GM12878 (cell line): ENCODE data around the gene FANCE. TPM values are rescaled to one million over a fixed set of nuclear protein-coding genes. Genes with fewer than 3 reads are reported as not detected.

Experiments used
- ATAC-seq: fragments of 200-7000 bp; cut with Tn5 transposase; 3 replicates; pipeline ENCODE4 v1.9.1; 2020; ENCODE audit warnings: mild to moderate bottlenecking, moderate library complexity
- BruUV-seq: library from RNA; stranded (reverse); fragments of 400-500 nt; replicated peaks from 2 replicates; lab custom pipeline; 2021; lab: Mats Ljungman, UMichigan
- CTCF ChIA-PET: fragments of 300-600 bp; sonication (Branson Sonifier 250); formaldehyde crosslinking; extraction: SDS; loops from one replicate; lab custom pipeline; 2021; ENCODE audit warnings: inconsistent platforms; lab: Yijun Ruan, JAX
- POLR2A ChIA-PET: fragments of 350-600 bp; formaldehyde crosslinking; extraction: SDS; loops from one replicate; lab custom pipeline; 2021; ENCODE audit warnings: inconsistent platforms; lab: Charles Lee
- RAD21 ChIA-PET: fragments of 300-600 bp; sonication (Branson Sonifier 250); formaldehyde crosslinking; loops from one replicate; lab custom pipeline; 2023; ENCODE audit warnings: antibody characterized with exemption; ENCODE audit not compliant: unreplicated experiment; lab: Charles Lee
- SMC1A ChIA-PET: fragments of 300-600 bp; sonication (Branson Sonifier 250); formaldehyde crosslinking; loops from one replicate; lab custom pipeline; 2023; ENCODE audit not compliant: unreplicated experiment, uncharacterized antibody; lab: Charles Lee
- DNase-seq: peaks from one replicate; pipeline ENCODE4 v3.0.0-alpha.2; 2011; ENCODE audit warnings: low read depth, low spot score
- FAIRE-seq: peaks from 3 replicates; lab custom pipeline; 2011; peaks lifted over from hg19 to GRCh38; lab: Jason Lieb, UNC
- H2AFZ ChIP-seq: 2 replicates; pipeline ENCODE4 v1.6.0; 2011; ENCODE audit warnings: low read depth, low read length, control low read depth; ENCODE audit not compliant: control insufficient read depth
- H3K27ac ChIP-seq: 2 replicates; pipeline ENCODE4 v1.5.1; 2011; ENCODE audit warnings: control low read depth; ENCODE audit not compliant: control insufficient read depth, insufficient read depth
- H3K27me3 ChIP-seq, 2 experiments: replicated peaks in 1 of 2; 2 replicates each; pipeline versions ENCODE4 v1.6.0 to v1.6.1; 2011; ENCODE audit warnings: low read length in 1 of 2; ENCODE audit not compliant: control insufficient read depth in 2 of 2, insufficient read depth in 2 of 2
- H3K36me3 ChIP-seq, 2 experiments: 2 replicates each; pipeline ENCODE4 v1.5.1; 2011; ENCODE audit warnings: low read length in 1 of 2; ENCODE audit not compliant: control insufficient read depth in 2 of 2, insufficient read depth in 2 of 2
- H3K4me1 ChIP-seq: 2 replicates; pipeline ENCODE4 v1.6.1; 2011; ENCODE audit warnings: mild to moderate bottlenecking, low read length, moderate library complexity, mixed read lengths; ENCODE audit not compliant: control insufficient read depth, insufficient read depth
- H3K4me2 ChIP-seq: 2 replicates; pipeline ENCODE4 v1.6.0; 2011; ENCODE audit warnings: control low read depth; ENCODE audit not compliant: control insufficient read depth, insufficient read depth
- H3K4me3 ChIP-seq: fragments of 200-600 bp; sonication (generic); 2 replicates; pipeline ENCODE4 v1.5.1; 2016
- H3K79me2 ChIP-seq: 2 replicates; pipeline ENCODE4 v1.6.0; 2011; ENCODE audit warnings: low read length; ENCODE audit not compliant: control insufficient read depth, insufficient read depth
- H3K9ac ChIP-seq: 2 replicates; pipeline ENCODE4 v1.8.0; 2011; ENCODE audit warnings: low read length, control low read depth, mixed read lengths; ENCODE audit not compliant: control insufficient read depth, insufficient read depth
- H3K9me3 ChIP-seq: replicated peaks from 3 replicates; pipeline ENCODE4 v1.5.1; 2011; ENCODE audit warnings: mild to moderate bottlenecking, low read length; ENCODE audit not compliant: control insufficient read depth, insufficient read depth
- H4K20me1 ChIP-seq: 2 replicates; pipeline ENCODE4 v1.6.0; 2011; ENCODE audit not compliant: control insufficient read depth, insufficient read depth
- HCFC1 ChIP-seq: fragments of 150-350 bp; IDR thresholded peaks from 2 replicates; pipeline ENCODE4 v1.6.1; 2014; ENCODE audit warnings: low read length
- IRF4 ChIP-seq: IDR thresholded peaks from 2 replicates; pipeline ENCODE4 v1.6.1; 2011; ENCODE audit warnings: low read depth, low read length
- KAT2A ChIP-seq: conservative IDR thresholded peaks from 2 replicates; pipeline ENCODE4 v1.6.1; 2011; ENCODE audit warnings: low read depth, low read length; ENCODE audit not compliant: control insufficient read depth
- NBN ChIP-seq: fragments of 450-650 bp; IDR thresholded peaks from 2 replicates; pipeline ENCODE4 v1.6.1; 2016
- PML ChIP-seq: IDR thresholded peaks from 2 replicates; pipeline ENCODE4 v1.6.1; 2012; ENCODE audit warnings: low read length, inconsistent platforms
- RAD21 ChIP-seq: IDR thresholded peaks from 2 replicates; pipeline ENCODE4 v1.6.1; 2011; ENCODE audit warnings: mild to moderate bottlenecking, low read depth, low read length, moderate library complexity; ENCODE audit not compliant: insufficient read depth
- RAD51 ChIP-seq: fragments of 450-650 bp; IDR thresholded peaks from 2 replicates; pipeline ENCODE4 v1.6.1; 2016; ENCODE audit warnings: moderate library complexity, mild to moderate bottlenecking, inconsistent platforms
- SPI1 ChIP-seq: IDR thresholded peaks from 2 replicates; pipeline ENCODE4 v1.6.1; 2011; ENCODE audit warnings: low read depth, mild to moderate bottlenecking, low read length, moderate library complexity, borderline replicate concordance; ENCODE audit not compliant: insufficient read depth
- SUZ12 ChIP-seq: fragments of 200-600 bp; sonication (generic); IDR thresholded peaks from one replicate; pipeline ENCODE4 v1.6.1; 2018; ENCODE audit warnings: antibody characterized with exemption, mild to moderate bottlenecking; ENCODE audit not compliant: unreplicated experiment
- TARDBP ChIP-seq: IDR thresholded peaks from 2 replicates; pipeline ENCODE4 v1.6.1; 2016; ENCODE audit warnings: borderline replicate concordance
- ZZZ3 ChIP-seq: IDR thresholded peaks from 2 replicates; pipeline ENCODE4 v1.6.1; 2011; ENCODE audit warnings: low read depth; ENCODE audit not compliant: control insufficient read depth, insufficient read length
- WGBS: methylation state at CpG from one replicate; pipeline ENCODE4 v1.1.6; 2016; ENCODE audit warnings: low lambda C conversion rate; ENCODE audit not compliant: insufficient replicate concordance, insufficient coverage; ENCODE audit errors: missing lambda C conversion rate; 5-methylcytosine and 5-hydroxymethylcytosine counted together
- in situ Hi-C: fragments of 300-500 bp; cut with MboI; formaldehyde crosslinking; loops from 9 replicates; pipeline ENCODE4 v1.14.3; 2018; ENCODE audit warnings: mixed read lengths
- intact Hi-C: fragments of 100-400 bp; cut with micrococcal nuclease; formaldehyde crosslinking; loops from one replicate; pipeline ENCODE4 v1.14.2; 2022; ENCODE audit not compliant: unreplicated experiment
- polyA plus RNA-seq, 11 experiments: library from polyadenylated mRNA; depleted of rRNA in 4 of 11; unstranded in 6 of 11; stranded (reverse) in 5 of 11; fragments of >200 nt; fragmentation: Nextera tagmentation in 4 of 11; fragmentation: Illumina TruSeq in 1 of 11; extraction: Ambion mirVana in 4 of 11; extraction: Trizol in 1 of 11; gene quantifications; 1 replicate in 1 of 11; 2 replicates in 10 of 11; pipeline versions ENCODE4 v1.2.1 to v1.2.3, GENCODE V29; 2011 to 2016; ENCODE audit warnings: inconsistent platforms in 2 of 11, missing spikeins in 2 of 11, low read depth in 1 of 11
- total RNA-seq, 4 experiments: library from RNA; depleted of rRNA in 3 of 4; stranded (reverse); fragments of >200 nt in 3 of 4; fragmentation: Illumina TruSeq in 1 of 4; extraction: Trizol in 1 of 4; gene quantifications; 2 replicates each; pipeline versions ENCODE4 v1.2.1 to v1.2.3, GENCODE V29; 2013 to 2021
- TF ChIP-seq, protein P1 (sequence below): IDR thresholded peaks from 2 replicates; pipeline ENCODE4 v1.6.1; 2012; ENCODE audit warnings: low read depth, low read length, improper control_type of control experiment
- TF ChIP-seq, protein P2 (sequence below): IDR thresholded peaks from 2 replicates; pipeline ENCODE4 v1.6.1; 2011; ENCODE audit warnings: borderline replicate concordance, low read depth, mild to moderate bottlenecking, moderate library complexity, low read length; ENCODE audit not compliant: insufficient read depth, poor library complexity, severe bottlenecking

The FANCE gene
- total and polyA plus RNA-seq, 10 of the 15 experiments (the other 5 are each of a cell fraction or from before 2014, with no cell fraction given), result 3.0 to 13.3 (median 8.1) TPM

DNA sequence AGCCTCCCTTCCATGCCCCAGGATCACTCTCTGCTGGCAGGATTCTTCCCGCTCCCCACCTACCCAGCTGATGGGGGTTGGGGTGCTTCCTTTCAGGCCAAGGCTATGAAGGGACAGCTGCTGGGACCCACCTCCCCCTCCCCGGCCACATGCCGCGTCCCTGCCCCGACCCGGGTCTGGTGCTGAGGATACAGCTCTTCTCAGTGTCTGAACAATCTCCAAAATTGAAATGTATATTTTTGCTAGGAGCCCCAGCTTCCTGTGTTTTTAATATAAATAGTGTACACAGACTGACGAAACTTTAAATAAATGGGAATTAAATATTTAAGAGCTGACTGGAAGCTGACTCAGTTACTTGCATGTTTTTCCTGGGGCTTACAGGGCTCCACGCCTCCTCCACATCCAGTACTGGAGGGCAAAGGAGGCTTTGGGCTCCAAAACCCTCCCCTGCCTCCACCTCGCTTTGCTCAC lies 24.3 kb upstream of the FANCE start (continued):
- TF ChIP-seq RAD21, result no peak

- no peak overlapping the region for H3K9ac ChIP-seq
- peaks cover 15% of the 10 kb centered on the region; the same call in 2 of the 3 replicates for H3K9me3 ChIP-seq
- H3K4me2 ChIP-seq, result no peak overlapping the region
- no peaks in the 10 kb centered on the region for H4K20me1 ChIP-seq
- RAD21 ChIA-PET, result no interaction called here
- no TSS peak for BruUV-seq
- no peak for ATAC-seq
- no peak overlapping the region for H2AFZ ChIP-seq
- H3K79me2 ChIP-seq, result no peaks in the 10 kb centered on the region
- in situ Hi-C loops, result no loop called here
- DNase-seq, result no peak
- no peak overlapping the region for H3K27ac ChIP-seq
- peaks cover 0 to 6% of the 10 kb centered on the region in 2 experiments for H3K36me3 ChIP-seq
- POLR2A ChIA-PET, result interaction anchor here (0.6 kb wide), 1 partner anchor 92 kb away, joined by 3 read pairs; no protein-coding TSS in a partner anchor
- CTCF ChIA-PET, result interaction anchor here (0.7 kb wide), 1 partner anchor 20 kb away, joined by 3 read pairs; no protein-coding TSS in a partner anchor
- H3K4me3 ChIP-seq, result no peak overlapping the region
- FAIRE-seq, result no peak
- intact Hi-C loops, result no loop called here
- 100% methylated on average over 10 of the region's 10 CpGs for WGBS
- SMC1A ChIA-PET, result no interaction called here
- peaks cover 7% of the 10 kb centered on the region for H3K4me1 ChIP-seq
- no peaks in the 10 kb centered on the region for H3K27me3 ChIP-seq
- no peak for TF ChIP-seq IRF4
- no peak for TF ChIP-seq PML
- TF ChIP-seq, protein P1, sequence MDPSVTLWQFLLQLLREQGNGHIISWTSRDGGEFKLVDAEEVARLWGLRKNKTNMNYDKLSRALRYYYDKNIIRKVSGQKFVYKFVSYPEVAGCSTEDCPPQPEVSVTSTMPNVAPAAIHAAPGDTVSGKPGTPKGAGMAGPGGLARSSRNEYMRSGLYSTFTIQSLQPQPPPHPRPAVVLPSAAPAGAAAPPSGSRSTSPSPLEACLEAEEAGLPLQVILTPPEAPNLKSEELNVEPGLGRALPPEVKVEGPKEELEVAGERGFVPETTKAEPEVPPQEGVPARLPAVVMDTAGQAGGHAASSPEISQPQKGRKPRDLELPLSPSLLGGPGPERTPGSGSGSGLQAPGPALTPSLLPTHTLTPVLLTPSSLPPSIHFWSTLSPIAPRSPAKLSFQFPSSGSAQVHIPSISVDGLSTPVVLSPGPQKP, result no peak
- no peak for TF ChIP-seq TARDBP
- TF ChIP-seq SPI1, result no peak
- TF ChIP-seq SUZ12, result no peak
- TF ChIP-seq, protein P2, sequence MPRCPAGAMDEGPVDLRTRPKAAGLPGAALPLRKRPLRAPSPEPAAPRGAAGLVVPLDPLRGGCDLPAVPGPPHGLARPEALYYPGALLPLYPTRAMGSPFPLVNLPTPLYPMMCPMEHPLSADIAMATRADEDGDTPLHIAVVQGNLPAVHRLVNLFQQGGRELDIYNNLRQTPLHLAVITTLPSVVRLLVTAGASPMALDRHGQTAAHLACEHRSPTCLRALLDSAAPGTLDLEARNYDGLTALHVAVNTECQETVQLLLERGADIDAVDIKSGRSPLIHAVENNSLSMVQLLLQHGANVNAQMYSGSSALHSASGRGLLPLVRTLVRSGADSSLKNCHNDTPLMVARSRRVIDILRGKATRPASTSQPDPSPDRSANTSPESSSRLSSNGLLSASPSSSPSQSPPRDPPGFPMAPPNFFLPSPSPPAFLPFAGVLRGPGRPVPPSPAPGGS, result no peak
- TF ChIP-seq ZZZ3, result no peak
- TF ChIP-seq NBN, result no peak
- no peak for TF ChIP-seq HCFC1
- TF ChIP-seq KAT2A, result no peak
- TF ChIP-seq RAD51, result no peak
Measured at GRCh38 chr6:35428421-35429149, 23.6 kb upstream of the FANCE start.
